Measurements from ENCODE around the gene ZNF682. TPM values are rescaled to one million over a fixed set of nuclear protein-coding genes. Genes with fewer than 3 reads are reported as not detected.
"Not testable (repeated sequence)": the region's sequence is repeated elsewhere in the genome, so short reads cannot be mapped to it uniquely, and the experiment has no call there.

Gene ZNF682
- total and polyA plus RNA-seq, 2 of the 8 experiments (the other 6 are each of a cell fraction or from before 2014, with no cell fraction given) = 4.3 to 27.5 TPM

DNA sequence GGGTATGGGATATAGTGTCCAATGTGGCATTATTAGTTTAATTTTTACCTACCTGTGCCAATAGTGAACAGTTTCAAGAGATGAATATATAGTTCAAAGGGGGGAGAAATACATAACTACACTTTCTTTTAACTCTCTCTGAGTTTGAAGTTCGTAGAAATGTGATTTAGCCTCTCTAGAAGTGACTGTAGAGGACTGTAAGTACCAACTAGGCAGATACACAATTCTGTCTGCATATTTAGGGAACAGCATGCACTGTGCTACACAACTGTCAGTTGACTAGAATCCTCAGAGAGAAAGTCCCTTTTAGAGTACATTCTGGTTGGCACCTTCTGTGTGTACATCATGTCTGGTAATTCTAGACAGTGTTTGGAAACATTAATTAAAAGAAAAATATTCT, 21.0 kb upstream of the ZNF682 start:
- Histone ChIP-seq H3K23me2 (ENCODE audit: low read depth, low read length) (no peaks in the 10 kb centered on the region), H2BK15ac (ENCODE audit: low read length) (no peak overlapping the region), H3K36me3 (ENCODE audit: control insufficient read depth in 2 of 4, insufficient read depth in 4 of 4, low read length in 3 of 4) (no peaks in the 10 kb centered on the region), H3K23ac (ENCODE audit: insufficient read length) (no peak overlapping the region), H2BK12ac (ENCODE audit: low read depth, low read length) (no peak overlapping the region), H3K9ac (replicated peaks in 1 of 4; ENCODE audit: extremely low read depth in 1 of 4, low read depth in 3 of 4, low read length in 3 of 4) (no peak overlapping the region), H3K79me1 (ENCODE audit: low read depth, low read length) (no peaks in the 10 kb centered on the region), H3K18ac (ENCODE audit: extremely low read depth, low read length) (no peak overlapping the region), H3K4me1 (replicated peaks in 1 of 4; ENCODE audit: control insufficient read depth in 3 of 4, insufficient read depth in 4 of 4, low read length in 3 of 4) (no peaks in the 10 kb centered on the region), H3K56ac (replicated peaks; ENCODE audit: insufficient read length, low read depth, low read length) (no peak overlapping the region), H4K20me1 (replicated peaks in 1 of 2; ENCODE audit: control insufficient read depth in 1 of 2, insufficient read depth in 2 of 2, low read length in 2 of 2) (no peaks in the 10 kb centered on the region), H3K4ac (replicated peaks; ENCODE audit: insufficient read length, low read depth, low read length) (no peak overlapping the region), H3K79me2 (ENCODE audit: control insufficient read depth in 1 of 2, insufficient read depth in 2 of 2, low read length in 2 of 2) (no peaks in the 10 kb centered on the region), H4K5ac (ENCODE audit: insufficient read length, low read depth, low read length) (no peak overlapping the region), H4K8ac (ENCODE audit: extremely low read depth, insufficient read depth, low read length) (no peak overlapping the region), H2AFZ (ENCODE audit: low read length) (no peak overlapping the region), H2BK5ac (ENCODE audit: low read depth, low read length) (no peak overlapping the region), H2BK120ac (replicated peaks; ENCODE audit: low read depth, low read length) (no peak overlapping the region), H3K27ac (ENCODE audit: low read depth, low read length) (no peak overlapping the region), H3K4me2 (ENCODE audit: insufficient read depth in 1 of 2, low read depth in 2 of 2, low read length in 2 of 2) (no peak overlapping the region), H3K9me3 (ENCODE audit: insufficient read depth in 2 of 2, low read depth in 1 of 2, low read length in 1 of 2) (peaks cover 0 to 5% of the 10 kb centered on the region in 2 experiments; a peak in 1 of 4 replicates), H3K14ac (ENCODE audit: insufficient read length) (no peak overlapping the region), H4K91ac (replicated peaks; ENCODE audit: insufficient read length, low read length) (no peak overlapping the region), H2AK5ac (ENCODE audit: low read depth, low read length) (no peak overlapping the region), H3K4me3 (ENCODE audit: extremely low read depth in 1 of 4, insufficient read depth in 2 of 4, low read depth in 3 of 4, low read length in 4 of 4) (no peak overlapping the region), H2BK20ac (ENCODE audit: low read length) (no peak overlapping the region), H3K27me3 (replicated peaks in 1 of 4; ENCODE audit: control insufficient read depth in 3 of 4, extremely low read depth in 1 of 4, insufficient read depth in 3 of 4, low read length in 3 of 4) (no peaks in the 10 kb centered on the region)
- DNase-seq (ENCODE audit: low read depth in 1 of 2, low spot score in 2 of 2) (no peak), FAIRE-seq (no peak)
- WGBS, 2 experiments (ENCODE audit: extremely low coverage in 1 of 2, insufficient coverage in 1 of 2, insufficient read length in 1 of 2, insufficient replicate concordance in 2 of 2, low coverage in 1 of 2, low lambda C conversion rate in 2 of 2, missing lambda C conversion rate in 1 of 2) = 82% methylated on average over 1 of the region's 1 CpG; no CpG with 5 or more reads in 1 of the 2 experiments
- ChIA-PET CTCF (ENCODE audit: partially characterized antibody) (no interaction called here), POLR2A (ENCODE audit: partially characterized antibody) (no interaction called here)
- TF ChIP-seq EP300 (IDR thresholded peaks at IDR 0.05; ENCODE audit: borderline replicate concordance in 1 of 2, low read depth in 2 of 2, low read length in 2 of 2) (no peak), YY1 (IDR thresholded peaks at IDR 0.05; ENCODE audit: low read depth, low read length) (no peak)

DNA sequence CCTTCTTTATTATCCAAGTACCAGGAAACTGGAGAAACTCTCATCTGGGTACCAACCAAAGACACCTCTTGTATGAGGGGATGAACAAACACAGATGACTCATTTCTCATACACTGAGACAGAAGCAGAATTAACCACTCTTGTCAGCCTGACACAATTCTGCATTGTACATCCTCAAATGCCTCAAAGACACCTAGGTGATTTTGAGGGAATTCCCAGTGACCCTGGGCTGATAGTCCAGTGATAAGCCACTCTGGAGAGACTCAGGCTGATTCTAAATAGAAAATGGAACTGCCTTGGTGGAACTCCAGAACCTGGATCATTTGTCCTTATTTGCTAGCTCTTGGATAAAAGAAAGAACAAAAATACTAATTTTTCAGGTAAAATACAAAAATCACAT, 19.4 kb upstream of the ZNF682 start:
- H3K4me1 ChIP-seq (replicated peaks in 1 of 4; ENCODE audit: control insufficient read depth in 3 of 4, insufficient read depth in 4 of 4, low read length in 3 of 4); H2BK120ac ChIP-seq (replicated peaks; ENCODE audit: low read depth, low read length); FAIRE-seq; H2BK5ac ChIP-seq (ENCODE audit: low read depth, low read length); H4K20me1 ChIP-seq (replicated peaks in 1 of 2; ENCODE audit: control insufficient read depth in 1 of 2, insufficient read depth in 2 of 2, low read length in 2 of 2); H3K27me3 ChIP-seq (replicated peaks in 1 of 4; ENCODE audit: control insufficient read depth in 3 of 4, extremely low read depth in 1 of 4, insufficient read depth in 3 of 4, low read length in 3 of 4); H3K14ac ChIP-seq (ENCODE audit: insufficient read length); H3K9me3 ChIP-seq (ENCODE audit: insufficient read depth in 2 of 2, low read depth in 1 of 2, low read length in 1 of 2); H3K4me3 ChIP-seq (ENCODE audit: extremely low read depth in 1 of 4, insufficient read depth in 2 of 4, low read depth in 3 of 4, low read length in 4 of 4); H2AK5ac ChIP-seq (ENCODE audit: low read depth, low read length); H3K27ac ChIP-seq (ENCODE audit: low read depth, low read length); H3K23me2 ChIP-seq (ENCODE audit: low read depth, low read length); DNase-seq (ENCODE audit: low read depth in 1 of 2, low spot score in 2 of 2); H3K9ac ChIP-seq (replicated peaks in 1 of 4; ENCODE audit: extremely low read depth in 1 of 4, low read depth in 3 of 4, low read length in 3 of 4); H3K4me2 ChIP-seq (ENCODE audit: insufficient read depth in 1 of 2, low read depth in 2 of 2, low read length in 2 of 2); H3K23ac ChIP-seq (ENCODE audit: insufficient read length); H2AFZ ChIP-seq (ENCODE audit: low read length); H3K18ac ChIP-seq (ENCODE audit: extremely low read depth, low read length); H2BK20ac ChIP-seq (ENCODE audit: low read length); CTCF ChIA-PET (ENCODE audit: partially characterized antibody); H3K56ac ChIP-seq (replicated peaks; ENCODE audit: insufficient read length, low read depth, low read length); H3K36me3 ChIP-seq (ENCODE audit: control insufficient read depth in 2 of 4, insufficient read depth in 4 of 4, low read length in 3 of 4); H2BK15ac ChIP-seq (ENCODE audit: low read length); H2BK12ac ChIP-seq (ENCODE audit: low read depth, low read length); H3K4ac ChIP-seq (replicated peaks; ENCODE audit: insufficient read length, low read depth, low read length); H4K5ac ChIP-seq (ENCODE audit: insufficient read length, low read depth, low read length); H4K8ac ChIP-seq (ENCODE audit: extremely low read depth, insufficient read depth, low read length); H3K79me2 ChIP-seq (ENCODE audit: control insufficient read depth in 1 of 2, insufficient read depth in 2 of 2, low read length in 2 of 2); H3K79me1 ChIP-seq (ENCODE audit: low read depth, low read length); H4K91ac ChIP-seq (replicated peaks; ENCODE audit: insufficient read length, low read length): not testable (repeated sequence)
- POLR2A ChIA-PET (ENCODE audit: partially characterized antibody) = interaction anchor here (1.4 kb wide), 1 partner anchor 20 kb away, joined by 3 read pairs; the partner anchor contains the start of gene ZNF682
